Activated naive CD4-positive, alpha-beta T cell treated with anti-CD3 and anti-CD28 coated beads for 36 hours (primary cell): ENCODE measurements around the gene TKT. TPM values are rescaled to one million over a fixed set of nuclear protein-coding genes. Genes with fewer than 3 reads are reported as not detected.
A peak's percentile ranks its signal among the peaks of the same experiment; 100 is the strongest.

Experiments used
- CTCF ChIA-PET: fragments of 350-600 bp; sonication (Branson Sonifier 250); formaldehyde crosslinking; loops from one replicate; lab custom pipeline; 2021; ENCODE audit warnings: antibody characterized with exemption; lab: Charles Lee
- DNase-seq: peaks from one replicate; pipeline ENCODE4 v3.0.0-alpha.2; 2020
- H3K27ac Mint-ChIP-seq: one replicate; pipeline ENCODE4 v1.8.0; 2021; ENCODE audit warnings: mild to moderate bottlenecking, mixed read lengths
- H3K27me3 Mint-ChIP-seq: one replicate; pipeline ENCODE4 v1.8.0; 2021; ENCODE audit warnings: low read depth, mixed read lengths
- H3K36me3 Mint-ChIP-seq: one replicate; pipeline ENCODE4 v1.8.0; 2021; ENCODE audit warnings: low read depth, mixed read lengths
- H3K4me1 Mint-ChIP-seq: one replicate; pipeline ENCODE4 v1.8.0; 2021; ENCODE audit warnings: low read depth, mixed read lengths
- H3K4me3 Mint-ChIP-seq: one replicate; pipeline ENCODE4 v1.8.0; 2021; ENCODE audit warnings: mild to moderate bottlenecking, moderate library complexity, mixed read lengths
- H3K9me3 Mint-ChIP-seq: one replicate; pipeline ENCODE4 v1.8.0; 2021; ENCODE audit warnings: mixed read lengths
- intact Hi-C: fragments of 100-400 bp; cut with micrococcal nuclease; formaldehyde crosslinking; loops from one replicate; pipeline ENCODE4 v1.15.1; 2023
- total RNA-seq, 2 experiments: library from RNA; stranded (reverse); gene quantifications; one replicate each; pipeline ENCODE4 v1.2.3, GENCODE V29; 2021

Gene TKT
- total RNA-seq, 2 experiments from 2014 or later, result 316 to 322 TPM

DNA sequence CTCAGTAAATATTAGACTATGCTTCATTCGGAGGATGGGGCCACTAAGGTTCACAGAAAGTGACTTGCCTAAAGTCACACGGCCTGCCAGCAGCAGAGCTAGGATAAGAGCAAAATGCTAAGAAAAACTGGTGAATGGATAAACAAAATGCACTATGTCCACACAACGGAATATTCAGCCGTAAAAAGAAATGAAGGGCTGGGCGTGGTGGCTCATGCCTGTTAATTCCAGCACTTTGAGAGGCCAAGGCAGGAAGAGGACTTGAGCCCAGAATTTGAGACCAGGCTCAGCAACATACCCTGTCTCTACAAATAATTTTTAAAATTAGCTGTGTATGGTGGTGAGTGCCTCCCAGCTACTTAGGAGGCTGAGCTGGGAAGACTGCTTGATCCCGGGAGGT lies 7.7 kb downstream of the TKT start:
- peaks cover 56% of the 10 kb centered on the region for H3K4me1 Mint-ChIP-seq
- H3K4me3 Mint-ChIP-seq, result no peak overlapping the region
- no peak overlapping the region for H3K27ac Mint-ChIP-seq
- CTCF ChIA-PET, result interaction anchor here (1.1 kb wide), 1 partner anchor 35 kb away, joined by 3 read pairs; no protein-coding TSS in a partner anchor
- no peaks in the 10 kb centered on the region for H3K27me3 Mint-ChIP-seq
- peaks cover 18% of the 10 kb centered on the region for H3K36me3 Mint-ChIP-seq
- no peaks in the 10 kb centered on the region for H3K9me3 Mint-ChIP-seq
- no peak for DNase-seq
- intact Hi-C loops, result no loop called here

DNA sequence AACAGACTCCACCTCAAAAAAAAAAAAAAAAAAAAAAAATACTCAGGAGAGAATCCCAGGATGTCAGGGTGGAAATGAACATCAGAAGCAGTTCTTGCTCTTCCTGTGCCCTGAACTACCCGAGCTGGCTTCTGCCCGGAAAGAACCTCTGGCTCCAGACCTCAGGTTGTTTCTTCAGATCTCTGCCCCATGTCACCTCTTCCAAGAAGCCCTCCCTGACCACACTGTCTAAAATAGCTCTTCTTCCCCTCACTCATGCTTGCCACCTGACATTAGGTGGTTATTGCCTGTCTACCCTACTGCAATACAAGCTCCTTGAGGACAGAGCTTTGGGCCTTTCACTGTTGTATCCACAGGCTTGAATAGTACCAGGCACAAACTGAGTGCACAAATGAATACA lies 8.2 kb downstream of the TKT start:
- Mint-ChIP-seq H3K4me1 (peaks cover 50% of the 10 kb centered on the region), H3K27me3 (no peaks in the 10 kb centered on the region), H3K27ac (no peak overlapping the region), H3K36me3 (peaks cover 17% of the 10 kb centered on the region), H3K9me3 (no peaks in the 10 kb centered on the region), H3K4me3 (no peak overlapping the region)
- intact Hi-C loops, result no loop called here
- CTCF ChIA-PET, result interaction anchor here (1.1 kb wide), 1 partner anchor 113 kb away, joined by 3 read pairs; no protein-coding TSS in a partner anchor
- no peak for DNase-seq

GRCh38 chr3:53244271-53244670 lies 11.6 kb downstream of the TKT start:
- no peak overlapping the region for H3K4me3 Mint-ChIP-seq
- DNase-seq, result no peak
- H3K27ac Mint-ChIP-seq, result no peak overlapping the region
- intact Hi-C loops, result no loop called here
- peaks cover 22% of the 10 kb centered on the region for H3K4me1 Mint-ChIP-seq
- no peaks in the 10 kb centered on the region for H3K9me3 Mint-ChIP-seq
- peaks cover 23% of the 10 kb centered on the region for H3K36me3 Mint-ChIP-seq
- CTCF ChIA-PET, result no interaction called here
- no peaks in the 10 kb centered on the region for H3K27me3 Mint-ChIP-seq

- no peaks in the 10 kb centered on the region for H3K27me3 Mint-ChIP-seq
- peaks cover 22% of the 10 kb centered on the region for H3K4me1 Mint-ChIP-seq
- CTCF ChIA-PET, result no interaction called here
- no peak for DNase-seq
- no peak overlapping the region for H3K4me3 Mint-ChIP-seq
- peaks cover 23% of the 10 kb centered on the region for H3K36me3 Mint-ChIP-seq
- H3K9me3 Mint-ChIP-seq, result no peaks in the 10 kb centered on the region
- H3K27ac Mint-ChIP-seq, result no peak overlapping the region
- intact Hi-C loops, result no loop called here
Measured at GRCh38 chr3:53243785-53244184, 12.0 kb downstream of the TKT start.

DNA sequence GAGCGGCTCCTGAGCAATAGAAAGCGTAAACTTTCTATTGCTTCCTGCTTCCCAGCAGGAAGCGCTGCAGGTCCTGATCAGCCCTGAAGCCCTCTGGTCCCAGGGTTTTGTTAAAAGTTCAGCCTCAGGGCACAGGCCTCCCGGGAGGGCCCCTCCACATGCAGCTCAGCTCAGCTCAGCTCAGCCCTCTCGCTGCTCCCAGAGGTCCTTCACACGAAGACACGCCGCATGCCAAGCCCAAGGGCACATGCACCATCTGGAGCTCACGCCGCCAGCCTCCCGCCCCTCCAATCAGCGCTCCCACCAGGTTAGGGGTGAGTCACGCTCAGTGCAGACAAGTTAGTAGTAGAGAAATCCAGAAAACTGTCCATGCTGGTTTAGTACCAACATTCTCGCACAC lies 12.7 kb downstream of the TKT start:
- Mint-ChIP-seq H3K4me3 (no peak overlapping the region), H3K9me3 (no peaks in the 10 kb centered on the region), H3K4me1 (peaks cover 18% of the 10 kb centered on the region), H3K27ac (no peak overlapping the region), H3K36me3 (peaks cover 23% of the 10 kb centered on the region), H3K27me3 (no peaks in the 10 kb centered on the region)
- no peak for DNase-seq
- CTCF ChIA-PET, result no interaction called here
- intact Hi-C loops, result no loop called here

- Mint-ChIP-seq H3K36me3 (peaks cover 21% of the 10 kb centered on the region), H3K4me1 (peaks cover 13% of the 10 kb centered on the region), H3K9me3 (no peaks in the 10 kb centered on the region), H3K27ac (no peak overlapping the region), H3K27me3 (no peaks in the 10 kb centered on the region), H3K4me3 (no peak overlapping the region)
- CTCF ChIA-PET, result no interaction called here
- intact Hi-C loops, result no loop called here
- DNase-seq, result no peak
Measured at GRCh38 chr3:53242642-53243041, 13.2 kb downstream of the TKT start.

DNA sequence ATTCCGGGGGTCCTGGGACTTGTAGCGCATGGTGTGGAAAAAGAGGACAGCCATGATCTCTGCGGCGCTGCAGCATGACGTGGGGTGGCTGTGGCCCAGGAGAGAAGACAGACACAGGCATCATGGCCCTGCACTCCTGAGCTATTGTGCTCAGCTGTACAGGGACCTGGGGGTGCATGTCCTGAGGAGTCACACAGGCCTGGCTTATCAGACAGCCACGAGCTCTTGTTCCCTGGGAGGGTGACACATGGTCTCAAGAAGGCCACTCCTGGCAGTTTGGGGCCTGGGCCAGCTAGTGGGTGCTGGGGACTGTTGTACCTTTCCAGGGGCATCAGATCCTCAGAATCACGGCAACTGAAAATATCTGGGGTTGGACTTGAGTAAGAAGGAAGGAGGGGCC lies 13.7 kb downstream of the TKT start:
- H3K27me3 Mint-ChIP-seq, result no peaks in the 10 kb centered on the region
- intact Hi-C loops, result no loop called here
- H3K9me3 Mint-ChIP-seq, result no peaks in the 10 kb centered on the region
- peaks cover 12% of the 10 kb centered on the region for H3K4me1 Mint-ChIP-seq
- CTCF ChIA-PET, result no interaction called here
- no peak overlapping the region for H3K4me3 Mint-ChIP-seq
- no peak overlapping the region for H3K27ac Mint-ChIP-seq
- peaks cover 20% of the 10 kb centered on the region for H3K36me3 Mint-ChIP-seq
- DNase-seq, result no peak

DNA sequence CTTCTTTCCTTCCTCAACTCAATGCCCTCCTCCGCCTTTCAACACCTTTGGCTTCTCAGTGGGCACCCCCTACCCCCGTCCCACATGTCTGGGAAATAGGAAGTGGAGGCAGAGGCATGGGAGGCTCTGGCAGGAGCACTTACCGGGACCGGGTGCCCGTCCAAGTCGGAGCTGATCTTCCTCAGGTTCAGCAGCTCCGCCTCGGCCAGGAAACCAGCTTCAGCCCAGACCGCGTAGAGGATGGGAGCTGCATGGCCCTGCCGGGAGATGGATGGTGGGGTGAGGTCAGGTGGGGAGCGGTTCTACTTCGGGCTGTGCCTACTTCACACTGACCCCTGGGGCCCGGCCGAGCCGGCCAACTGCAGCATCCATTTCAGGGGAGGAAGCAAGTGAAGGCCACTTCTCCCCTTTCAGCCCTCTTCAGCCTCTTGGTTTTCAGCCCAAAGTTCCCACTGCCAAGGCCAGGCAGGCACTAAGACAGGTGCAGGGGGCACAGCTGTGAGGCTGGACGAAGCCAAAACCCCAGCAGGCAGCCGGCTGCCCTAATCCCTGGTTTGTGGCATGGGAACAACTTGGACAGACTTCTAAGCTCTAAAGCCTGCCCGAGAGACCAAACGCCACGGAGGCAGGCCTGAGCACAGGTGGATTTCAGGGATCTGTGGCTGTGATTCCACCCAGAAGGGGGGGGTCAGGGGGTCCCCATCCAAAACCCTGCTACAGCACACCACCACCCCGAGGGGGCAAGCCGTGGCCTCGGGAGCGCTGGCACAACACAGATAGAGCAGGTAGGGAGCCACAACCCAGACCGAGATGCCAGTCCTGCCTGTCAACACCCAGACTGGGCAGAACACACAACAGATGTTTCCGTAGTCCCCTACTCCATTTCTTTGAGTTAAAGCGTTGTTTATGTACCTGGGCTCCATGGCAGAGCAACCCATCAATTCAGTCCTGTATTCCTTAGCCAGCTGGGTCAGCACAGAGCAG lies 14.5 kb downstream of the TKT start:
- peaks cover 9% of the 10 kb centered on the region for H3K4me1 Mint-ChIP-seq
- intact Hi-C loops, result no loop called here
- H3K27ac Mint-ChIP-seq, result no peak overlapping the region
- no peaks in the 10 kb centered on the region for H3K9me3 Mint-ChIP-seq
- no peak for DNase-seq
- H3K36me3 Mint-ChIP-seq, result peaks cover 16% of the 10 kb centered on the region
- no peak overlapping the region for H3K4me3 Mint-ChIP-seq
- CTCF ChIA-PET, result interaction anchor here (1.2 kb wide), 1 partner anchor 21 kb away, joined by 3 read pairs; no protein-coding TSS in a partner anchor
- no peaks in the 10 kb centered on the region for H3K27me3 Mint-ChIP-seq

GRCh38 chr3:53239800-53240199 lies 16.0 kb downstream of the TKT start:
- no peak overlapping the region for H3K27ac Mint-ChIP-seq
- peaks cover 13% of the 10 kb centered on the region for H3K36me3 Mint-ChIP-seq
- peaks cover 6% of the 10 kb centered on the region for H3K4me1 Mint-ChIP-seq
- no peaks in the 10 kb centered on the region for H3K9me3 Mint-ChIP-seq
- intact Hi-C loops, result no loop called here
- CTCF ChIA-PET, result interaction anchor here (1.2 kb wide), 1 partner anchor 19 kb away, joined by 3 read pairs; no protein-coding TSS in a partner anchor
- H3K4me3 Mint-ChIP-seq, result no peak overlapping the region
- no peaks in the 10 kb centered on the region for H3K27me3 Mint-ChIP-seq
- DNase-seq, result no peak

DNA sequence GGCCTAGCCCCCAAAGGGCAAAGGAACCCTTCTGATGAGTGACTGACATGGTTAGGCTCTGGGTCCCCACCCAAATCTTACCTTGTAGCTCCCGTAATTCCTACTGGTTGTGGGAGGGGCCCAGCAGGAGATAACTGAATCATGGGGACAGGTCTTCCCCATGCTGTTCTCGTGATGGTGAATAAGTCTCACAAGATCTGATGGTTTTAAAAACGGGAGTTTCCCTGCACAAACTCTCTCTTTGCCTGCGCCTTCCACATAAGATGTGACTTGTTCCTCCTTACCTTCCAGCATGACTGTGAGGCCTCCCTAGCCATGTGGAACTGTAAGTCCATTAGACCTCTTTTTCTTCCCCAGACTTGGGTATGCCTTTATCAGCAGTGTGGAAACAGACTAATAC lies 16.9 kb downstream of the TKT start:
- DNase-seq, result no peak
- intact Hi-C loops, result no loop called here
- Mint-ChIP-seq H3K27me3 (no peaks in the 10 kb centered on the region), H3K27ac (no peak overlapping the region), H3K4me3 (no peak overlapping the region), H3K4me1 (peaks cover 4% of the 10 kb centered on the region), H3K36me3 (peaks cover 16% of the 10 kb centered on the region), H3K9me3 (no peaks in the 10 kb centered on the region)
- CTCF ChIA-PET, result no interaction called here

- no peaks in the 10 kb centered on the region for H3K9me3 Mint-ChIP-seq
- peaks cover 18% of the 10 kb centered on the region for H3K36me3 Mint-ChIP-seq
- CTCF ChIA-PET, result no interaction called here
Measured at GRCh38 chr3:53238051-53238850, 17.6 kb downstream of the TKT start.

GRCh38 chr3:53236112-53236841 lies 19.5 kb downstream of the TKT start:
- CTCF ChIA-PET, result interaction anchor here (1.0 kb wide), 1 partner anchor 11 kb away, joined by 3 read pairs; no protein-coding TSS in a partner anchor
- Mint-ChIP-seq H3K9me3 (no peaks in the 10 kb centered on the region), H3K36me3 (peaks cover 19% of the 10 kb centered on the region), H3K27ac (peak overlapping the region; percentile 53), H3K4me3 (no peak overlapping the region), H3K27me3 (no peaks in the 10 kb centered on the region), H3K4me1 (no peaks in the 10 kb centered on the region)
- DNase-seq, result no peak
- intact Hi-C loops, result no loop called here

More at GRCh38 chr3:53238051-53238850, 17.6 kb downstream of the TKT start:
- DNase-seq, result no peak
- Mint-ChIP-seq H3K4me3 (no peak overlapping the region), H3K27ac (no peak overlapping the region), H3K4me1 (no peaks in the 10 kb centered on the region), H3K27me3 (no peaks in the 10 kb centered on the region)
- intact Hi-C loops, result no loop called here
